ENCODE results near the gene TRMU. TPM values are rescaled to one million over a fixed set of nuclear protein-coding genes. Genes with fewer than 3 reads are reported as not detected.

Gene TRMU
- total RNA-seq, 1 donor from 2014 or later = 60.8 TPM

DNA sequence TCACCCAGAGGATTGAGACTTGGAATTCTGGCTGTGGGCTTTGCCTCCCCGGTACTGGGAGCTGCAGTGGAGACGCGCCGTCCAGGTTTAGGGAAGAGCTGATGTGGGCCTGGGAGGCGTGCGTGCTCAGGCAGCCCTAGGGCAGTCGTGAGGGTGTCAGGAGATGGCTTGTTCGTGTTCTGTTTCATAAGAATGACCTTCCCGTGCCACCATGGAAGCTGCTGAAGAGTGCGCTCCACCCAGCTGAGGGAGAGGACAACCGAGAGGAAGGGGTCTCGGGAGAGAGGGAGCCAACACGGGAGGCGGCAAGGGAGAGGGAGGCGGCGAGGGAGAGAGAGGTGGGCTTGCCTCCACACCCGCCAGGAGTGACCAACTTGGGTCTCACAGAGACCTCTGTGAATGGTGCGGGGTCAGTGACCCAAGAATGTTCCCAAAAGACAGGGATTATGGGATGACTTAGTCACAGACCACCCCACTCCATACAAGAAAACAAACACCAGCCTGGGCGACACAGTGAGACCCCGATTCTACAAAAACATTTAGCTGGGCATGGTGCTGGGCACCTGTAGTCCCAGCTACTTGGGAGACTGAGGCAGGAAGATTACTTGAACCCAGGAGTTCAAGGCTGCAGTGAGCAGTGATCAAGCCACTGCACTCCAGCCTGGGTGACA, 14.7 kb upstream of the TRMU start:
- peaks cover 3% of the 10 kb centered on the region for H3K9me3 Mint-ChIP-seq (ENCODE audit: unreplicated experiment)
- H3K27me3 Mint-ChIP-seq (ENCODE audit: unreplicated experiment) = no peaks in the 10 kb centered on the region
- peak overlapping the region; percentile 8 for H3K27ac Mint-ChIP-seq (ENCODE audit: unreplicated experiment)
- no peak overlapping the region for H3K4me3 Mint-ChIP-seq (ENCODE audit: unreplicated experiment)
- no peak for TF ChIP-seq CTCF (IDR thresholded peaks at IDR 0.05; ENCODE audit: partially characterized antibody, unreplicated experiment)
- no peaks in the 10 kb centered on the region for H3K36me3 Mint-ChIP-seq (ENCODE audit: unreplicated experiment)
- DNase-seq = no peak
- no peaks in the 10 kb centered on the region for H3K4me1 Mint-ChIP-seq (ENCODE audit: low read depth, unreplicated experiment)

DNA sequence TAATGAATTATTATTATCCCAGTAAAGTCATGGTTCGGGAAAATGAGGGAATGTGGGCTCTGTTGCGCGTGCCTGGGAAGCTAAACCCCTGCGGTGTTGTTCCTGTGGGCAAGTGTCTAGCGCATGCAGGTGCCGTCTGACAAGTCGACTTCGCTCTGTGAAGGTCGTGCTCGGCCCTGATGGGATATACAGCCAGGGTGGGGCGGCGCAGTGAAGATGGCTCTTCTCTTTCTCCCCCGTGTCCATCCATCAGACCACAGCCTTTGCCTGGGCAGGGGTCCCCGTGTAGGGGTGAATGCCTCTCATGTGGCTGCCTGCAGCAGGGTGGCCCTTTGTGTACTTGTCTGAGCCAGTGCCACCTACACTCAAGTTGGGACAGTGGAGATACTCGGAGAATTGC, 12.8 kb upstream of the TRMU start:
- Mint-ChIP-seq H3K27ac (ENCODE audit: unreplicated experiment) (no peak overlapping the region), H3K9me3 (ENCODE audit: unreplicated experiment) (peaks cover 3% of the 10 kb centered on the region), H3K36me3 (ENCODE audit: unreplicated experiment) (no peaks in the 10 kb centered on the region), H3K4me3 (ENCODE audit: unreplicated experiment) (no peak overlapping the region), H3K4me1 (ENCODE audit: low read depth, unreplicated experiment) (no peaks in the 10 kb centered on the region), H3K27me3 (ENCODE audit: unreplicated experiment) (no peaks in the 10 kb centered on the region)
- no peak for TF ChIP-seq CTCF (IDR thresholded peaks at IDR 0.05; ENCODE audit: partially characterized antibody, unreplicated experiment)
- DNase-seq = no peak

DNA sequence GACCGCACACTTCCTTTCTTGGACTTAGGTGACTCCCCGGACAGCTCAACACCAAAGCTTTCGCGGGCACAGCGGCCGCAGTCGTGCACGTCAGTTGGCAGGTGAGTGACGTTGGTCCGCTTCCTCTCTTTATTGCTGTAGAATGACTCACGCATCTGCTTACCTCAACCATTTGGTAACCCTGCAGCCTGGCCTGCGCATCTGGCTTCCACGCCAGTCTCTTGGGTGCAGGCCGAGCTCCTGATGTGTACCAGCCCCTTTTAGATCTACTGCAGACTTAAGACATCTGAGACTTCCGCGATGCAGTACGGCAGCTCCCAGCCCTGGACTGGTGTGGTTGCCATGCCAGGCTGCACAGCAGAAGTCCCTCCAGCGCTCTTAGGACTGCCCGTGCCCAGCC, 12.4 kb upstream of the TRMU start:
- no peaks in the 10 kb centered on the region for H3K4me1 Mint-ChIP-seq (ENCODE audit: low read depth, unreplicated experiment)
- no peaks in the 10 kb centered on the region for H3K36me3 Mint-ChIP-seq (ENCODE audit: unreplicated experiment)
- DNase-seq = no peak
- peaks cover 3% of the 10 kb centered on the region for H3K9me3 Mint-ChIP-seq (ENCODE audit: unreplicated experiment)
- H3K4me3 Mint-ChIP-seq (ENCODE audit: unreplicated experiment) = no peak overlapping the region
- no peaks in the 10 kb centered on the region for H3K27me3 Mint-ChIP-seq (ENCODE audit: unreplicated experiment)
- no peak for TF ChIP-seq CTCF (IDR thresholded peaks at IDR 0.05; ENCODE audit: partially characterized antibody, unreplicated experiment)
- H3K27ac Mint-ChIP-seq (ENCODE audit: unreplicated experiment) = no peak overlapping the region

DNA sequence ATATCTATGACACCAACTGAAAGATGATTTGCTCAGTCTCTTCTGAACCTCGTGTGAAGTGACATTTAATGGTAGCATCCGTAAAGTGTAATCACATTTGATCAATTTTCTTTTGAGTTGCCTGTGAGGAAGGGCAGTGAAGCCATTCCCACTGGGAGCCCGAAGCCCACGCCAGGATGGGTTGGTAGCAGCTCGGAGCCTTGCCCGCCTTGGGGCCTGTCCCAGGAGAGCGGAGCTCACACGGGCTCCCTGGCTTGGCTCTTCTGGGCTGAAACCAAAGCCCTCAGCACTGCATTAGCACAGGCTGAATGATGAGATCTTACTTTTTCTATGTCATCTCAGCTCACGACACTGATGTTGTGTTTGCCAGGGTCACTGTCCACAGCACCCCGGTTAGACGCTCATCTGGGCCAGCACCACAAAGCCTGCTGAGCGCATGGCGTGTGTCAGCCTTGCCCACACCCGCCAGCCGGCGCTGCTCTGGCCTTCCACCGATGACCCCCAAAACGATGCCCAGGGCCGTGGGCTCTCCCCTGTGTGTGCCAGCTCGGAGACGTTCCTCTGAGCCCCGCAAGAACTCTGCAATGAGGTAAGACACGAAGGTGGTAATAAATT, 9.3 kb upstream of the TRMU start:
- H3K27me3 Mint-ChIP-seq (ENCODE audit: unreplicated experiment) = no peaks in the 10 kb centered on the region

More for the DNA sequence above, 9.3 kb upstream of the TRMU start:
- DNase-seq = no peak
- peaks cover 3% of the 10 kb centered on the region for H3K9me3 Mint-ChIP-seq (ENCODE audit: unreplicated experiment)
- H3K36me3 Mint-ChIP-seq (ENCODE audit: unreplicated experiment) = no peaks in the 10 kb centered on the region
- no peak overlapping the region for H3K27ac Mint-ChIP-seq (ENCODE audit: unreplicated experiment)
- no peaks in the 10 kb centered on the region for H3K4me1 Mint-ChIP-seq (ENCODE audit: low read depth, unreplicated experiment)
- no peak overlapping the region for H3K4me3 Mint-ChIP-seq (ENCODE audit: unreplicated experiment)
- TF ChIP-seq CTCF (IDR thresholded peaks at IDR 0.05; ENCODE audit: partially characterized antibody, unreplicated experiment) = no peak

All from glutamatergic neuron (in vitro differentiated cells).